Activated CD8-positive, alpha-beta memory T cell treated with anti-CD3 and anti-CD28 coated beads, Interleukin-2, amount 50 U/mL, for 24 hours (primary cell): ENCODE measurements around the gene SLC6A6.
"Not testable (repeated sequence)": the region's sequence is repeated elsewhere in the genome, so short reads cannot be mapped to it uniquely, and the experiment has no call there.

Experiments used
- DNase-seq: peaks from one replicate; pipeline ENCODE4 v3.0.0-alpha.2; 2020; ENCODE audit errors: extremely low read depth

The SLC6A6 gene

DNA sequence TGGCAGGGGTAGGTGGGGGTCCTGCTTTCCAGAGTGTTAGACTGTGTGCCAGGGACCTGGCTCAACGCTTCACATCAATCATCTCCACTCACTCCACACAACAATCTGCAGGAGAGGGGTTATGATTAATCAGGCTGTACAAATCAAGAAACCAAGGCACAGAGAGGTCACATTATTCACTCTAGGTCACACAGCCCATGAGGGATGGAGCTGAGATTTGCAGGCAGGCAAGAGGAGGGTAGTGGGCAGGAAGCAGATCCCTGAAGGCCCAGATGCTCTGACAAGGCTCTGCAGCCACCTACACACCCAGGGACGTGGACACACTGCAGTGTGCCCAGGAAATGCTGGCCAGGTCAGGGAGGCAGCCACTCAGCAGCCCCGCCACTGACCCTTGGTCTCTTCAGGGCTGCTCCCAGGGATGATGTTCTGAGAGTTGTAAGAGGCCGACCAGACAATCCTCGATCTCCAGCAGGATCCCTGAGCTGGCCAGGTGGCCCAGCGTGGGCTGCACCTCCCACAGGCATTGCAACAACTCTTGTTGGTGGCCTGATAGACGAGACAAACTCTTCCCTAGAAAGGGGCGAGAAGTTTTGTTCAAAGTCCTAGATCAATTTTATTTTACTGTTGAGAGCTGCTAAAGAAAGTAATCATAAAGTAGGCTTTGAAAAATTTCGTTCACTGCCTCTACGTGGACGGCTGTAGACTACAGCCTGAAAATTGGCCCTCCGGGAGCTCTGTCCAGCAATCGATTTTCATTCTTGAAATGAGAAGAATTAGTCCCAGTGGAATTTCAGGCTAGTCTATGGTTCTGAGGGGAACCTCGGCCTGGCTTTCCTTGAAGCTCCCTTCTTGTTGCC, 4.2 kb upstream of the SLC6A6 start:
- DNase-seq, result no peak

DNA sequence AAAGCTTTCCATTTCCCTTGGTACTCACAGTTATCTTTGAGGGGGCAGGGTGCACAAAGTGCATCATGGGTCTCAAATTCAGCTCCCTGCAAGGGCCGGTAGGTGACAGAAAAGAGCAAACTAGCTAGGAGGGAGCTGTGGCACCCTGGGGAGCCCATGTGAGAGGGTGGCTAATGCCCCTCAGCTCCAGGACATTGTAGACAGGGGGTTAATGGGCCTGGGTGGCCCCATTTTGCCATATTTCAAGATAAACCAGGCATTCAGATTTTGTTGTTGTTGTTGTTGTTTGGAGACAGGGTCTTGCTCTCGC, 3.7 kb upstream of the SLC6A6 start:
- no peak for DNase-seq

DNA sequence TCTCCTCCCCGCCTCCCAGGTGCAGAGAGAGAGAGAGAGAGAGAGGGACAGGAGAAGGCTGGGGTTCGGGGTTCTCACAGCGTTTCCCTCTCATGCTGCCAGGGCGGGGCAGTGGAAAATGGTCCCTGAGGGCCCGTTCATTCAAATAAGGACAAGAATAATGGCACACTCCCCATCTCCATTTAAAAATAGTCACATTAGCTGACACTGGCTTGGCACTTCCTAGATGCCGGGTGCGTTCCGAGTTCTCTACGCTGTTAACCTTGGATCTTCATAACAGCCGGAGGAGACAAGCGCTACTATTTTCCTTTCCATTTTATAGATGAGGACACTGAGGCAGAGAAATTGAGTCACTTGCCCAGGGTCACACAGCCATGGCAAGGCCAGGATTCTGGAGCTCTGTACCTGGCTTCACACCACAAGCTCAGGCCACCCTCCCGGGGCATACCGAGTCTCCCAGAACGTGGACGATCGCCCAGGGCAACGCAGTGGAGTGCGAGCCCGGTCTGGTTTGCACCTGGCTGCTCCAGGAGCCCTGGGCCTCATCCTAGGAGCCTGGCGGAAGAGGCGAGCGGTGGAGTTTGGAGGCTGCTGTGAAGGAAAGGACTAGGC, 608 bp upstream of the SLC6A6 start:
- DNase-seq, result no peak

DNA sequence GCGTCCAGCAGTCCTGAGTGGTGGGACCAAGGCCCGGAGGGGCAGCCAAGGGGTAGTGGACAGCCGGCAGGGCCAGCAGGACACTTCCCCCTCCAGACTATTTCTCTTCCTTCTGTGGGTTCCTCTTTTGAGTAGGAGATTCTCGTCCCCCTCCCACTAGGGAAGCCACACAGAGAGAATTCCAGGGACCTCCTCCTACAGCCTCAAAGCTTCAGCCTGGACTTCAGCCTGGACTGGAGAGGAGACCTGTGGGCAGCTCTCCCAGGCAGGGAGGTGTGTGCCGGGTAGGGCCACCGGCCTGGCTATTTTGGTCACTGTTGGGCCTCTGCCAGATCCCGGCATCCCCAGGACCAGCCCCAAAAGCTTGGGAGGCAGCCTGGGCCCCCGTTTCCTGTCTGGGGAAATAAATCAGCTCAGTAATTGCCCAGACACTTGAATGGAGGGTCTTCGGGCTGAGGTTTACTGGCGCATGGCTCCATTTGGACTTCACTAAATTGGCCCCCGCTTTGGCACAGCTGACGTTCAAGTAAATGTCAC, 1.3 kb downstream of the SLC6A6 start:
- no peak for DNase-seq

DNA sequence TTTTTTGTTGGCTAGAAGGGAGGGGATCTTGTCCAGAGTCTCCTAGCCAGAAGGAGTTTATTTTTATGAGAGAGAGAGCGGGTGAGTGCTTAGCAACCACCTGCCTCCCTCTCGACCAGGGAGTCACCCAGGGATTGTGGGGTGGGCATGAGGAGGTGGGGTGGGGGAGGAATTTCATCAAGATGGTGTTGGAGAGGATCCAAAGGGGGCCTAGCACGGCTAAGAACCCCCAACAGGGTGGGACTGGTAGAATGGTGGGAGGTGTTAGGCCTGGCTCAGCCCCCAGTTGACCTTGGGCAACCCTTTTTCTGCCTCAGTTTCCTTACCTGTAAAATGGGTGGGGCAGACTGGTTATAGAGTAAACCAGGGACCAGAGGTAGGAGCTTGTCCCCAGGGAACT, 1.8 kb downstream of the SLC6A6 start:
- no peak for DNase-seq

DNA sequence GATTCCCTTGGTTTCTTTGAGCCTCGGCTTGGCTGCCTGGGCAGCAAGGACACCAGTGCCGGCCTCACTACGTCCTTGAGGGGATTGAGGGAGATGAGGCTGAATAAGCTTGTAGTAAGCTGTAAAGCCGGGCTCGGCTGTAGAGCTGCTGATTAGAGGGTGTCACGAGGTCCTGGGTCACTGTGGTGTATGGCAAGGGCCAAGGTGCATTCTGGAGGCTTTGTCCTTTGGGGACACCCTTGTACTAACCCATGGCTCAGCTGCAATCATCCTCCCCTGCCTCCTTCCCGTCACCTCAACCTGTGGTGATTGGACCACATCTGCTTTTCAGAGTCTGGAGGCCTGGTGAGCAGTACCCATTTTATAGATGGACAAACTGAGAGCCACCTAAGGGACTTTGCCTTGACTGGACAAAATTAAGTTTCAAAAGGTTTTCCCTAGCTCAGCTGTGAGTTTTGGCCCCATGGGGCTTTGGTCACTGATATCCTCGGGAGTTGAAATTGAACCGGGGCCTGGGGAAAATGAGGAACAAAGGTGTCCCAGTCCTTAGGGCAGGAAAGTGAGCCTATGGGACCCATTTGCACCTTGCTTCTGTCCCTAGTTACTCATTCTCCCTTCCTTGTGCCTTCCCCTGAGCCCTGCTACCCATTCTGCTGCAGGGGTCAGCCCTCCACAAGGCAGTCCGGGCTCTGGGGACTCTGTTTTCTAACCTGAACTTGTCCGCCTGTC, 2.4 kb downstream of the SLC6A6 start:
- no peak for DNase-seq

DNA sequence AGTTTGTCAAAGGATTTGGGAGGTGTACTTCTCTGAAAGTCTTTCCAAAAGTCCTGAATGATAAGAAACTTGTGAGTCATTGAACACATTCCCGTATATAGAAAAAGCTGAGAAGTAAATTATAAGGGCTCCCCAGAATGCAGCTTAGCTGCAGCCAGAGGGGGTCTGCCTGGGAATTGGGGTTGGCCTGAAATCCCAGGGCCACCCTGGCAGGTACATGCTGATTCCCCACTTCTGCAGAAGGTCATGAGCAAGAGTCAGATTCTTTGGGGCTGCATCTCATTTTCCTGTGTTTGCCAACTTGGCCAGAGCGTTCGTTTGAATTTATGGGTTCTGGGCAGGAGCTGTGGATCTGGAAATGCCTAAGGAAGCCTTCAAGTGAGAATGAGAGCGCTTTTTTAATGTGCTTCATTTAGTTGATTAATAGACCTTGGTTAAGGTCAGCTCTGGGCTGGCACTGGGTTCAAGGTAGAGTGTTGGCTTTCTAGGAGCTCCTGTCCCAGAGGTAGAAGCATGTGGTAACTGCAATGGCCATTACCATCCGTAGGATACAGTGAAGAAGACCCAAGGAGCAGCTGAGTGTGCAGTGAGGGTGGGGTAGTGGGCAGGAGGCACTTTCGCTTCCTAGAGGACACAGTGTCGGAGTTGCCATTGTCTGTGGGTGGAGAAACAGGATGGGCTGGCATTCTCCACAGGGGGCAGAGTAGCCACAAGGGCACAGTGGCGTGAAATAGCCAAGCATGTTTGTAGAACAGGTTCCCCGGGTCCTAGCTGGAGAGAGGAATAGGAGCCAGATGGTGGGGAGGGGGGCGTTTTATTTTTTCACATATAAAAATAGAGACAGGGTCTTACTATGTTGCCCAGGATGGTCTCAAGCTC, 3.2 kb downstream of the SLC6A6 start:
- DNase-seq, result no peak

DNA sequence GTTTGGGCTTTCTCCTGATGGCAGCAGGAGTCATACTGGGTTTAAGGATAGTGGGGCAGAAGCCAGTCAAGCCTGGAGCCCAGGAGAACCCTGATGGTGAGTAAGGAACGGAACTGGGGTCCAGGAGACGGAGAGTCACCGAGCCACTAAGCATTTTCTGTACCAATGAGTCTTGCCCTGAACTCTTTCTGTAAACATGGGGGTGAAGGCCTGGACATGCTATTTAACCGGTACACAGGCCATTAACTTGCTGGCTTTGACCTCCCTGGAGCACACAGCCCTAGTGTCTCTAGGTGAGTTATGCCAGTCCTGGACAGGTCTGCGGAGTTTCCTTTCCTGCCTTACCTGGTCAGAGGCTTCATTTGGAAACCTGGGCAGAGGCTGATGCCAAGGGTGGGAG, 3.9 kb downstream of the SLC6A6 start:
- DNase-seq, result no peak

DNA sequence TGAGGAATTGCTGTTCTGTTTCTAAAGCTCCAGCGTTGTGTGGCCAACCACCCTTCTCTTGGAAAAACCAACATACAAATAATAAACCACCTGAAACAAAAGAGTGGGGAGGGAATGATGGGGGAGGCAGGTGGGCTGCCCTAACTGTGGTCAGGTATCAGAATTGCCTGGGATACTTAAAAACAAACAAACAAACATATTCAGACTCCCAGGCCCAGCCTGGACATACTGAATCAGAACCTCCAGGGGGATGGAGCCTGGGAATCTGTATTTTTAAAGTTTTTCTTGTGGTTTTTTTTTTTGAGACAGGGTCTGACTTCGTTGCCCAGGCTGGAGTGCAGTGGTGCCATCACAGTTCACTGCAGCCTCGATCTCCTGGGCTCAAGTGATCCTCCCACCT, 4.4 kb downstream of the SLC6A6 start:
- no peak for DNase-seq

DNA sequence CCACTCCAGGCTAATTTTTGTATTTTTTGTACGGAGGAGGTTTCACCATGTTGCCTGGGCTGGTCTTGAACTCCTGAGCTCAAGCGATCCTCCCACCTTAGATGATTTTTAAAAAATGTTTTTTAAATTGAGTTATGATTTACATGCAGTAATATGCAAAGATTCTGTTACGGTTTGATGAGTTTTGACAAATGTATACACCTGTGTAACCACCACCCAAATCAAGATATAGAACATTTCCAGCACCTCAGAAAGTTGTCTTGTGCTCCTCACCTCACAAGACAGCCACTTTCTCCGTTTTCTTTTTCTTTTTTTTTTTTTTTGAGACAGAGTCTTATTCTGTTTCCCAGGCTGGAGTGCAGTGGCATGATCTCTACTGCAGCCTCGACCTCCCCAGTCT, 4.8 kb downstream of the SLC6A6 start:
- no peak for DNase-seq

DNA sequence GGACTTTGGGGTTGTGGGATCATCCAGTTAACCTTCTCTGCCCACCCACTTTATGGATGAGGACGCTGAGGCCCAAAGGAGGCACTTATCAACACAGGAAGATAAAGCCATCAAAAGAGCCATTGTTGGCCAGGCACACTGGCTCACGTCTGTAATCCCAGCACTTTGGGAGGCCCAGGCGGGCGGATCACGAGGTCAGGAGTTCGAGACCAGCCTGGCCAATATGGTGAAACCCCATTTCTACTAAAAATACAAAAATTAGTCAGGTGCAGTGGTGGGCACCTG, 7.3 kb downstream of the SLC6A6 start:
- DNase-seq, result not testable (repeated sequence)

DNA sequence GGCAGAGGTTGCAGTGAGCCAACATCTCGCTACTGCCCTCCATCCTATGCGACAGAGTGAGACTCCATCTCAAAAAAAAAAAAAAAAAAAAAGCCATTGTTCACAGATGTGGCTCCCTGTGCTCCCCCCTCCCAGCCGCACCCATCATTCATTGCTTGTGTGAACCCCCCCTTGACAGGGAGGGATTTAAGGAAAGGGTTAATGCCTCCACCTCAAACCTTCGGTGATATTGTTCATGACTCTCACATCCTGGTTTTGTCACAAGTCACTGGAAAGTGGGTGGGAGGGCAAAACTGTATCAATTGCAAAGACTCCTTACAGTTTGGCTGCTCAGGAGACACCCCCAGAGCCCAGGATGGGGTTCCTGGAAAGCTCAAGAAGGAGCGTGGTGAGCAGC, 7.7 kb downstream of the SLC6A6 start:
- DNase-seq, result no peak

DNA sequence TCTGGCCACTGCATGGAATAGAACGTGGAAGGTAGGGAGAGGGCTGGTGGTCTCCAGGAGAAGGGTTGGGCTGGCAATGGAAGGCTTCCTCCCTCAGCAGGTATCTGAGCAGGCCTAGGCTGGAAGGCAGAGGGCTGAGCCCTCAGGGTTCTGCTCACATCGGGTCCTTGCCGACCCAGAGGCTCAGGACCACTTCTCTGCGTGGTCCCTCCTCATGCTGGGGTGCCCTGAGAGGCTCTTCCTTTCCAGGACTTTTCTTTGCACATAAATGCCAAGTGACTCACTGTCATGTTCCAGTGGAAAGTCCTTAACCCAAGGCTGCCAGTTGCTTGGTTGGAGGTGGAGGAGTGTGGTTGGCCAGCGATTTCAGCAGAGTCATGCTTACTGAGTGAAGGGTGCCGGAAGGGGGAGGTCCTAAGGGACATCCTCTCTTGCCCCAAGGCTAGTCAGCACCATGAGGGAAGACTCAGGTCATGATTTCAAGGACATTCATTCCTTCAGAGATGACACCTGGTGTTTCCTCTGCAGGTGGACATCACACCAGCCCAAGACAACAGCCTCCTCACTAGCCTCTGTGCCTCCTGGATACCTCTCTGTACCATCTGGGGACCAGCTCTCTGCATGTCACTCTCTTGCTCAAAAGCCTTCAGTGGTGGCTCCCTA, 8.2 kb downstream of the SLC6A6 start:
- DNase-seq, result no peak

DNA sequence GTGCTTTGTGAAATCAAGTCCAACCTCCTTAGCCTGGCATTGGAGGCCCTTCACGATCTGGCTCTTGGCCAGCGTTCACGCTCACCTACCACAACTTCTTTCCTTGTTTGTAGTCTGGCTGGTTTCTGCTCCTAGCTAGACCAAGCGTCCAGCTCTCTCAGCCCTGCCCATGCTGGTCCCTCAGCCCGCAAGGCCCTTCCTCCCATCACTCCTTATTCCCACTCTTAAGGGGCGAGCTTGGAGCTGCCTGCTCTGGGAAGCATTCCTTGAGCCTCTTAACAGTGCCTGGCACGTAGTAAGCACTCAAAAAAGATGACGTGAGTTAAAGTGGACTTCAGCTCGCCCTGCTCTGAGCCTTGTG, 8.7 kb downstream of the SLC6A6 start:
- no peak for DNase-seq

DNA sequence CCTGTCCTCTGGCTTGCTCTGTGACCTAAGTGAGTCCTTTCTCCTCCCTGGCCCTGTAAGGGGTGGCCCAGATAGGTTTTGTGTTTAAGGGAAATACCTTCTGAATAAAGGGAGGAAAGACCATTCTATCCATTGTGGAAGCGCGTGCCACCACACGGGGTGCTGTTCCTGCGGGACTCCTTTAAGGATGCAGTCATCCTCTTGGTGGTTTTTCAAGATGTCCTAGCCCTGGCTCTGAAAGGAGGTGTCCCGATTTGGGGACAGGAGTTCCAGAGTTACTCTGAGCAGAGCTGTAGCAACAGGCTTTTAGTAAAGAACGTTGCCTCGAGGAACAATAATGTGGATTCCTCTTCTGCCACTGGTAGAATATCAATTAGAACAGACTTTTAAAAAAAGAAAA, 9.6 kb downstream of the SLC6A6 start:
- no peak for DNase-seq

DNA sequence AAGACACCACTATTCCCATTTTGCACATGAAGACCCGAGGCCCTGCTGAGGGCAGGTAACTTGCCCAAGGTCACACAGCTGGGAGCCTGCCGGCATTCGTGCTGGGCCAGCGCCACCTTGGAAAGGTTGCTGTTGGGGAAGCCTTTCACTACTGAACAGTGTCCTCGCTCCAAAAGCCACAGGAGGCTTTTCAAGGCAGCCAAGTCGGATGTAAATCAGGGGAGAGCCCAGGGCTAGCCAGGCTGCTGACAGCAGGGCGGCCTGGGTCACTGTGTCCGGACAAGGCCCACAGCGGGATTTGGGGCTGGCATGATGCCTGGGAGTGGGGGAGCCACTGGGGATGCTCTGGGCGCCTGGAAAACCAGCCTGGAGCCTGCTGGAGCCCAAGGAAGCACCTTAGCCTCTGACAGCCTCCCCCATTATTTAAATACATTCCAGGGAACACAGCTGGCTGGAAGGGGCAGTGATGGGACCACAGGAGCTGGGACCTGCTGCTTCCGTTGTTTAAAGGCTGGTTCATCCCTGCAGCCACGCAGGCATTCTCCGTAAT, 10.5 kb downstream of the SLC6A6 start:
- no peak for DNase-seq

DNA sequence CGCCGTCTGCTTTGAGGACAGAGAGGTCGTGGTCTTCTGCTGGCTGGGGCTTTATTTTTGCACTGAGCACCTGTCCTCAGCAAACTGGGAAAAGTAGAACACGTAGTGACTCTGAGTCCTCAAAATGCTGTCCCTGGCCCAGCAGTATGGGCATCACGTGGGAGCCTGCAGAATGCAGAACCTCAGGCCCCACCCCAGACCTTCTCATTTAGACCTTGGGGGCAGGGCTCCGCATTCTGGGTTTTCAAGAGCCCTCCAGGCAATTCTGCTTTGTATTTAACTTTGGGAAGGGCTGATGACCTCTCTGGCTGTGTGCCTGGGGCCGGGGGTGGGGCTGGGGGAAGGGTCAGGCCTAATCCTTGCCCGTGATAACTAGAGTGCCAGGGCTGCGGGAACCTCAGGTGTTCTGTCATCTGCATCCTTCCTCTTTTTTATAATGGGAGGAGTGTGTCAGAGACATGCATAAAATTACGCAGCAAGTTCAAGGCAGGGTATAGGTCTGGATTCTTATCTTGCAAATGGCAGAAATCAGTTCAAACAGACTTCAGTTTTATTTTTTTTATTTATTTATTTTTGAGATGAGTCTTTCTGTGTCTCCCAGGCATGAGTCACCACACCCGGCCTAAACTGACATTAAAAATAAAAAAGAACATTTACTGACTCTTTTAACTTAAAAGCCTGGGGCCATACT, 11.1 kb downstream of the SLC6A6 start:
- DNase-seq, result no peak

DNA sequence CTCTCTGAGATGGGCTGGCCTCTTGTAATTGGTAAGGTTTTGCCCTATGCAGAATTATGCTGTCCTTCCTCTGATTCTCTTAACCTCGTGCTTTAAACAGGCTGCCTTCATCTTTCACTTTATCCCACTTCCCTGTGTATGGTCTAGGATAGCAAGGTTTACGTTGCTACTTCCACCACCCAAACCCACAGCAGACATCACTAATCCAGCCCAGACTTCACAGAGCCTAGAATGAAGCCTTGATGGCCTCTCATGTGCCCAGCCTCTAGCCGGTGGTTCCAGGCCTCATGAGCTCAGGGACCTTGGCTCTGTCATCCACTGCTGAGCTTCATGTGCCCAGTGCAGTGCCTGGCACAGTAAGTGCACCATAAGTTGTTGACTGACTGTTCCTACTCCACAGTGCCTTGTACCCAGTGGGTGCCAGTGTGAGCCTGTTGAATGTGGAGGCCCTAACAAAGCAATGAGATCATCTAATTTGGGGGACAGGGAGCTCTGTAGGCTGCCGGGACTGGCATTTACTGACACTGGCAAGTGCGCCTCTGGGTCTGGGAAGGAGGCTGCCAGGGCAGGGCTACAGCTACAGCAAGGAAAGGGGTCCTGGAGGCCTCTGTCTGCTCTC, 12.5 kb downstream of the SLC6A6 start:
- DNase-seq, result no peak

DNA sequence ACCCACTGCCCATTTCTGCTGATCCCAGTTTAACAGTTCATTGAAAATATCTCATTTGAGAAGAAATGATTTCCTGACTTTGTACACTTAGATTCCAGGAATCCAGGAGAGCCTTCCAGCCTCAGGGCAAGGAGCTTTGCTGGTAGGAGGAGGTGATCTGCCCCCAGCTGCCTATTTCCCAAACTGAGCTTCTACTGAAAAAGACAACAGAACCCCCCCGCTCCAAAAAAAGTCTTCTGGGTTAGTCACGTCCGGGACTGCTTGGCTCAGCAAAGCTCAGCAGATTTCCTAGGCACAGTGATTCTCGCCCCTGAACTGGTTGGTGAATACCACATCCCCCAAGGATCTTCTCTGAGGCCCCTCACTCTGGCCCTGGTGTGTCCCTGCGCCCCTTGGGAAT, 13.1 kb downstream of the SLC6A6 start:
- no peak for DNase-seq

DNA sequence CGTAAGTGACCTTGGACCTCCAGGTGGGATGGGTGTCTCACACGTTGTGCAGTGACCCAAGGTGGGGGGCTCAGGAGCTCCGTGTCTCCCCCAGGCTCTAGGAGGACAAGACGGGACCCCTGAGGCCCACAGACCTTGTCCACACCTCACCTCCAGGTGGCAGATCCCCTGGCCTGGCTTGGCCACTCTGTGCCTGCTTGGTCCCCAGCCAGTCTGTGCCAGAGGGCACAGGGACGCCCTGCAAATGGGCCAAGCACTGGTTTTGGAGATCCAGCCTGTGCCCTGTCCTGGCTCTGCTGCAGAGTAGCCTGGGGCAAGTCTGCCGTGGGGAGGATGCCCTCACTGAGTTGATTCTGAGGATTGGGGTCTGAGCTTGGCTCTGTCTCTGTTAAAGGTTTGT, 14.0 kb downstream of the SLC6A6 start:
- no peak for DNase-seq
